HAP-1 (cell line): ENCODE data around the gene CCR5.
"Not testable (repeated sequence)": the region's sequence is repeated elsewhere in the genome, so short reads cannot be mapped to it uniquely, and the experiment has no call there.

Experiments used
- DNase-seq, 2 experiments: peaks; one replicate each; pipeline ENCODE4 v3.0.0-alpha.2; 2016 to 2020; ENCODE audit warnings: low spot score in 2 of 2
- H3K27me3 ChIP-seq: fragments of 250-450 bp; sonication (Bioruptor Pico); 2 replicates; pipeline ENCODE4 v1.5.1; 2020; ENCODE audit warnings: low read depth, mild to moderate bottlenecking, moderate library complexity
- H3K36me3 ChIP-seq: fragments of 250-450 bp; sonication (Bioruptor Pico); replicated peaks from 2 replicates; pipeline ENCODE4 v1.5.1; 2020; ENCODE audit warnings: mild to moderate bottlenecking
- H3K4me1 ChIP-seq: fragments of 250-450 bp; sonication (Bioruptor Pico); 2 replicates; pipeline ENCODE4 v1.5.1; 2020; ENCODE audit warnings: mild to moderate bottlenecking
- H3K4me3 ChIP-seq: fragments of 250-450 bp; sonication (Bioruptor Pico); 2 replicates; pipeline ENCODE4 v1.5.1; 2020; ENCODE audit warnings: mild to moderate bottlenecking, moderate library complexity
- H3K9me3 ChIP-seq: fragments of 250-450 bp; sonication (Bioruptor Pico); 2 replicates; pipeline ENCODE4 v1.5.1; 2020; ENCODE audit warnings: mild to moderate bottlenecking, moderate library complexity
- in situ Hi-C: fragments of 300-500 bp; cut with MboI; formaldehyde crosslinking; loops from 3 replicates; pipeline ENCODE4 v1.14.3; 2020; ENCODE audit warnings: low sequenced_read_pairs, inconsistent platforms, mixed read lengths

Gene CCR5

DNA sequence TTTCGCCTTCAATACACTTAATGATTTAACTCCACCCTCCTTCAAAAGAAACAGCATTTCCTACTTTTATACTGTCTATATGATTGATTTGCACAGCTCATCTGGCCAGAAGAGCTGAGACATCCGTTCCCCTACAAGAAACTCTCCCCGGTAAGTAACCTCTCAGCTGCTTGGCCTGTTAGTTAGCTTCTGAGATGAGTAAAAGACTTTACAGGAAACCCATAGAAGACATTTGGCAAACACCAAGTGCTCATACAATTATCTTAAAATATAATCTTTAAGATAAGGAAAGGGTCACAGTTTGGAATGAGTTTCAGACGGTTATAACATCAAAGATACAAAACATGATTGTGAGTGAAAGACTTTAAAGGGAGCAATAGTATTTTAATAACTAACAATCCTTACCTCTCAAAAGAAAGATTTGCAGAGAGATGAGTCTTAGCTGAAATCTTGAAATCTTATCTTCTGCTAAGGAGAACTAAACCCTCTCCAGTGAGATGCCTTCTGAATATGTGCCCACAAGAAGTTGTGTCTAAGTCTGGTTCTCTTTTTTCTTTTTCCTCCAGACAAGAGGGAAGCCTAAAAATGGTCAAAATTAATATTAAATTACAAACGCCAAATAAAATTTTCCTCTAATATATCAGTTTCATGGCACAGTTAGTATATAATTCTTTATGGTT, at the start of gene CCR5:
Gene CCR5, plus strand, starts transcription at position 108 of the 680 bp plus-strand sequence. CDS start 1,957 bp downstream, outside the sequence.
- no peaks in the 10 kb centered on the region for H3K4me1 ChIP-seq
- H3K9me3 ChIP-seq = no peaks in the 10 kb centered on the region
- in situ Hi-C loops = no loop called here
- no peaks in the 10 kb centered on the region for H3K36me3 ChIP-seq
- H3K4me3 ChIP-seq = no peak within 1 kb of the TSS
- peaks cover 61% of the 10 kb centered on the region for H3K27me3 ChIP-seq
- no peak for DNase-seq

DNA sequence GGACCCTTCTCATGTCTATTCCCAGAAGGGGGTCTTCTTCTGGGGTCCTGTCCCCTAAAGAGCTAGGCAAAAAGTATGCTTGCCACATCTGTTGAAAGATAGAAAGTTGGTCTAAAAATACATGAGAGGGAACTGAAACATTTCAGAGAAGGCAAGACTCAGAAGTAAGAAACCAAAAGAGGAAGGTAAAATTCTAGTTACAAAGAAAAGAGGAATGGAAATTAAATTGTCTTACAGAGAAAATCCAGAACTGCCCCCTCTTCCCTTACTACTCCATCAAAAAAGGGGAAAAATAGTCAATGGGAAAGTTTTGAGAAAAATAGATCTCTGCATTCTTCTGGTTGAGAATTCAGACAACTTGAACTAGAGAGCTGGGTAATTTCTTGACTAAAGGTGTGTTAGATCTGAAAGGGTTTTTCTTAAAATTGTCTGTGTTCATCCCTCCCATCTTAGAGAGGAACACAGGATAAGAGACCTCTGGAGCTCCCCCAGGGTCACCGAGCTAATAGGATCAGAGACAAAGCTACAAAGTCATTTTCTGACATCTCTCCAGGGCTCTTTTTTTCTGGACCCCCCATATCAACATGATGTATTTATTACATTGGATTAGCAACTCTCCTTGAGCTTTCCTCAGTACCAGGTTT, 49.2 kb upstream of the CCR5 start:
- H3K4me3 ChIP-seq = no peak overlapping the region
- in situ Hi-C loops = no loop called here
- H3K27me3 ChIP-seq = no peaks in the 10 kb centered on the region
- no peaks in the 10 kb centered on the region for H3K36me3 ChIP-seq
- H3K4me1 ChIP-seq = no peaks in the 10 kb centered on the region
- DNase-seq = no peak
- no peaks in the 10 kb centered on the region for H3K9me3 ChIP-seq

DNA sequence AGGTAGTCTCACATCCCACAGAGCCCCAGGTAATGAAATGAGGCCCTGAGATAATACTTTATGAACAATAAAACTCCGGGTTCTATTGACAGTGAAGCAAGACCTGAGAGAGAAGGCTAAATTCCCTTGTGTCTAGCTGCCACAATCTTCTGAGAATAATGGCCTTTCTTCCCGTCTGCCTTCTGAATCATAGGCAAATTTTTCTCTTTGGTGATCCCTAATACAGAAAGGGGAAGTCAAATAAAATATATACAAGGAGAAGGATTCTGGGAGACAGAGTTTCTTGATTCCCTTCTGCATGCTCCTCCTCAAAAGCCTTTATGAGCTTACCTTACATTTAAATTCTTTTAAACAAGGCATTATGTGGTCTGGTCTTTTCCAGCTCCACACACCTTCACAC, 46.7 kb upstream of the CCR5 start:
- Histone ChIP-seq H3K36me3 (no peaks in the 10 kb centered on the region), H3K4me1 (no peaks in the 10 kb centered on the region), H3K9me3 (no peaks in the 10 kb centered on the region), H3K27me3 (no peaks in the 10 kb centered on the region), H3K4me3 (no peak overlapping the region)
- in situ Hi-C loops = no loop called here
- DNase-seq = no peak

- no peaks in the 10 kb centered on the region for H3K9me3 ChIP-seq
- in situ Hi-C loops = no loop called here
- H3K4me3 ChIP-seq = no peak overlapping the region
- no peaks in the 10 kb centered on the region for H3K27me3 ChIP-seq
- no peak for DNase-seq
- no peaks in the 10 kb centered on the region for H3K4me1 ChIP-seq
- H3K36me3 ChIP-seq = no peaks in the 10 kb centered on the region
These were observed 45.0 kb upstream of the CCR5 start for GRCh38 chr3:46325645-46326300.

GRCh38 chr3:46330676-46331075, 40.1 kb upstream of the CCR5 start:
- H3K9me3 ChIP-seq, in situ Hi-C loops, H3K4me3 ChIP-seq, H3K27me3 ChIP-seq, DNase-seq, H3K4me1 ChIP-seq, H3K36me3 ChIP-seq: not testable (repeated sequence)

DNA sequence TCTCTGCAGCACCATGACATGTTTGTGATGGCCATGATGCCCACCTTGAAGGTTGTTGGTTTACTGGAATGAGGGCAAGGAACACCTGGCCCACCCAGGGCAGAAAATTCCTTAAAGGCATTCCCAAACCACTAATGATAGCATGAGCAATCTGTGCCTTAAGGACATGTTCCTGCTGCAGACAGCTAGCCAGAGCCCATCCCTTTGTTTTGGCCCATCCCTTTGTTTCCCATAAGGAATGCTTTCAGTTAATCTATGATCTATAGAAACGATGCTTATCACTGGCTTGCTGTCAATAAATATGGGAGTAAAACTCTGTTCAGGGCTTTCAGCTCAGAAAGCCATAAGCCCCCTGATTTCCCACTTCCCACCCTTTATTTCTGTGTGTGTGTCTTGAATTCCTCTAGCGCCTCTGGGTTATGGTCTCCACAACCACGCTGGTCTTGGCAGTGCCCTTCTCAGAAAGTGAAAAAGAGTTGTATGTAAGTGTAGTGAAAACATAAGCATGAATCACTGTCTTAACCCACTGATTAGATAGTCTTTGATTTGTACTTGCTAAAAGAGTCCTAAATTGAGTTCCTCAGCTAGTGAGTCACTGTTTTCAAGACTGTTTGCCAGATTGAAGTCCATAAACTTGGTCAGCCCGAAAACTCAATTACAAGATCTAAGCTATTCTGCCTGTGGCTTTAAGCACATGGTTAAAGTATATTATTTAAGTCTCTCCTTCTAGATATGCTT, 35.8 kb upstream of the CCR5 start:
- in situ Hi-C loops = no loop called here
- DNase-seq = no peak
- no peaks in the 10 kb centered on the region for H3K36me3 ChIP-seq
- H3K27me3 ChIP-seq = no peaks in the 10 kb centered on the region
- H3K9me3 ChIP-seq = no peaks in the 10 kb centered on the region
- H3K4me3 ChIP-seq = no peak overlapping the region
- no peaks in the 10 kb centered on the region for H3K4me1 ChIP-seq

GRCh38 chr3:46335541-46335940, 35.2 kb upstream of the CCR5 start:
- no peak for DNase-seq
- Histone ChIP-seq H3K36me3 (no peaks in the 10 kb centered on the region), H3K9me3 (no peaks in the 10 kb centered on the region), H3K4me3 (no peak overlapping the region), H3K27me3 (no peaks in the 10 kb centered on the region), H3K4me1 (no peaks in the 10 kb centered on the region)
- in situ Hi-C loops = no loop called here

- no peak for DNase-seq
- H3K36me3 ChIP-seq = no peaks in the 10 kb centered on the region
- in situ Hi-C loops = no loop called here
- no peaks in the 10 kb centered on the region for H3K9me3 ChIP-seq
- no peak overlapping the region for H3K4me3 ChIP-seq
- H3K4me1 ChIP-seq = no peaks in the 10 kb centered on the region
- no peaks in the 10 kb centered on the region for H3K27me3 ChIP-seq
These were observed 32.8 kb upstream of the CCR5 start for GRCh38 chr3:46337911-46338310.

- no peaks in the 10 kb centered on the region for H3K9me3 ChIP-seq
- no peak for DNase-seq
- H3K27me3 ChIP-seq = no peaks in the 10 kb centered on the region
- no peak overlapping the region for H3K4me3 ChIP-seq
- no peaks in the 10 kb centered on the region for H3K36me3 ChIP-seq
- in situ Hi-C loops = no loop called here
- H3K4me1 ChIP-seq = no peaks in the 10 kb centered on the region
These were observed 31.9 kb upstream of the CCR5 start for GRCh38 chr3:46338840-46339239.

DNA sequence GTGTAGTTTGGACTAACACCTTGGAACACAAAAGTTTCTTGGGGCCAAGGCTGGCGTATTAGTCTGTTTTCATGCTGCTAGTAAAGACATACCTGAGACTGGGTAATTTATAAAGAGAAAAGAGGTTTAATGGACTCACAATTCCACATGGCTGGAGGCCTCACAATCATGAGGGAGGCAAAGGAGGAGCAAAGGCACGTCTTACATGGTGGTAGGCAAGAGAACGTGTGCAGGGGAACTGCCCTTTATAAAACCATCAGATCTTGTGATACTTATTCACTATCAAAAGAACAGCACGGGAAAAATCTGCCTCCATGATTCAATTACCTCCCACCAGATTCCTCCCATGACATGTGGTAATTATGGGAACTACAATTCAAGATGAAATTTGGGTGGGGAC, 26.3 kb upstream of the CCR5 start:
- Histone ChIP-seq H3K4me3 (no peak overlapping the region), H3K36me3 (no peaks in the 10 kb centered on the region), H3K4me1 (no peaks in the 10 kb centered on the region), H3K27me3 (no peaks in the 10 kb centered on the region), H3K9me3 (peaks cover 2% of the 10 kb centered on the region; the same call in 1 of the 2 replicates)
- in situ Hi-C loops = no loop called here
- no peak for DNase-seq

DNA sequence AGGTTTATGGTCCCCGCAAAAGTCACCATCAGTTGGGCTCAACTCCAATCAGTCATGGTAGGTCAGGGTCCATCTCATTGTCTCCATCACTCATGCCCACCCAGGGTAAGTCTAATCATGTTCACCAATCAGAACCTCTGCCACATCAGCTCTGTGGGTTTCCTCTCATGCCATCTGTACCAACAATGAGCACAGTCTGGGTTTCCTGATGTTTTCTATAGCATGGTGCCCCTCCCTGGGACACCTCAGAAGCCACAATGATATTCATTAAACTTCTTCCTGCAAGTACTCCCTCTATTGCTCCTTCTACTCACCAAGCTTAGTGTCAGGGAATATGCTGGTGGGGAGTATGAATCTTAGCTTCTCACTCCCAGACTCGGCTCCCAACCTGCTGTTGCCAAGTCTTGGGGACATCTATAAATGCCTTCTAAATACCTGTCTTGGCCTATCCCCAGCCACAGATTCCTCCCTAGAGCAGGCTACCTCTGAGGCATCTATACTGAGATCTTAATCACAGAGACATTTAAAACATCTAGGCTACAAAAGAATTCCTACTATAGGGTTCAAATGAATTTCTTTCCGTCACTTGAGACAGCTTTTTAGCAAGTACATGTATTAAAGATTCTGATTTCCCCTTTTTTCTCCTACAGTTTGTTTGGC, 21.8 kb upstream of the CCR5 start:
- DNase-seq = no peak
- peaks cover 8% of the 10 kb centered on the region; the same call in 1 of the 2 replicates for H3K27me3 ChIP-seq
- no peaks in the 10 kb centered on the region for H3K36me3 ChIP-seq
- no peak overlapping the region for H3K4me3 ChIP-seq
- in situ Hi-C loops = no loop called here
- H3K9me3 ChIP-seq = peaks cover 2% of the 10 kb centered on the region; the same call in 1 of the 2 replicates
- H3K4me1 ChIP-seq = no peaks in the 10 kb centered on the region

DNA sequence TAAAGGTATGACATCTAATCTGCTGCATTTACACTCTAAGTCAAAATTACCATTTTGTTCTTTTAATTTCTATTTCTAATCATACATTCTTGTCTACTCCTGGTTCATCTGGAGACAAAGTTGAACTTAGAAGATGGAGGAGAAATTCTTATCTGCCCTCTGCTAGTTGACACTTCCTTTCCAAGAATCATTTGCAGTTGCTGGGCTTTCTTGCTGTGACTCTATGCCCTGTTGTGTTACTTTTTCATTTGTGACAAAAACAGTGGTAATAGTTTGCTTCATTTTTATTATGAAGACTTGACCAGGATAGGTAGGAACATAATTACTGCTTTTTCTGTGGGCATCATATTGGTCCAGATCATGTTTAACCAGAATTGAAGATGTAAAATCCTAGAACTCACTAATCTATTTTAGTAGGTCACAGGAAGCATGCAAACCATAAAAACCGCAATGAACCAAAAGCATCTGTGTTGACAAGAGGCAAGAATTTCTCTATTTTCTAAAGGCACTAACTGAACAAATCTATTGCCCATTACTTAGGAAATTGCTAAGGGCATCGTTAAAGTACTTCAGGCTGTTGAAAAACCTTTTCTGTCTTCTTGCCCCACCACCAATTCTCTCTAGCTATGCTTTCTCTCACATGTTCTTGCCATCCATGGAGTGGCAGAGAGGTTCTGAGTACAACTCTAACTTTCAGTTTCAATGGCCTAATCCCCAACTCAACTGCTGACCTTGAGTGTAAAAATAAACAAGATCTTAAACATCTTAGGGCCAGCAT, 21.1 kb upstream of the CCR5 start:
- no peak for DNase-seq
- no peaks in the 10 kb centered on the region for H3K4me1 ChIP-seq
- no peaks in the 10 kb centered on the region for H3K36me3 ChIP-seq
- H3K9me3 ChIP-seq = peaks cover 2% of the 10 kb centered on the region; the same call in 1 of the 2 replicates
- peaks cover 11% of the 10 kb centered on the region for H3K27me3 ChIP-seq
- in situ Hi-C loops = no loop called here
- H3K4me3 ChIP-seq = no peak overlapping the region

DNA sequence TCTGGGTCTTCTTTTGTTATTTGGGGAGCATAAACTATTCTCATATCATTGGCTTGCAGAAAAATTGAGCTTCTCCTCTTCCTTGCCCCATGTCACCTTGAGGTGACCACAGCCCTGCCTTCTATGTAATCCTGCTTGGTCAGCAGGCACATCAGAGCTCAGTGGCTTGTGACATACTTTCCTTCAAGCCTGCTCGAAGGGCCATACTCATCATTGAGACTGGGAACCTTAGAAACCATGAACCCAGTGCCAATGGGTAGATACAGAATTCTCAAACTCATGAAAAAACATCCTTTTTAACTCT, 20.5 kb upstream of the CCR5 start:
- no peak overlapping the region for H3K4me3 ChIP-seq
- no peaks in the 10 kb centered on the region for H3K36me3 ChIP-seq
- no peaks in the 10 kb centered on the region for H3K4me1 ChIP-seq
- in situ Hi-C loops = no loop called here
- DNase-seq = no peak
- peaks cover 11% of the 10 kb centered on the region for H3K27me3 ChIP-seq
- H3K9me3 ChIP-seq = peaks cover 2% of the 10 kb centered on the region; the same call in 1 of the 2 replicates
